Measurements from ENCODE around the gene CCDC28B. TPM values are rescaled to one million over a fixed set of nuclear protein-coding genes. Genes with fewer than 3 reads are reported as not detected.

The CCDC28B gene
- total and polyA plus RNA-seq, 2 donors (not counting 1 experiment from before 2014, with no cell fraction given), result 10.1 to 12.4 TPM

DNA sequence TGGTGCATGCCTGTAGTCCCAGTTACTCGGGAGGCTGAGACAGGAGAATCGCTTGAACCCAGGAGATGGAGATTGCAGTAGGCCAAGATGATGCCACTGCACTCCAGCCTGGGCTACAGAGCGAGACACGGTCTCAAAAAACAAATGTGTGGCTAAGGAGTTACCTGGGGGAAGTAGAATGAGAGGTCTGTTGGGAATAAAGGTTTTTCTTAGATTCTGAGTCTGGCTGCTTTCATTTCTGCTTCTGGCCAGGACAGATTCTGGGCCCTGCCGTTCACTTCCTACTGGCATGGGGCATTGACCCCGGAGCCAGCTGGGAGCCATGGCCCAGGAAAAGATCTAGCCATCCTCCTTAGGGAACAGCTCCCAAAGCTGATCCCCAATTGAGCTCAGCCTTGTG lies 8.1 kb downstream of the CCDC28B start:
- Histone ChIP-seq H3K79me2 (ENCODE audit: control insufficient read depth, insufficient read depth, low read length) (no peaks in the 10 kb centered on the region), H4K20me1 (ENCODE audit: control insufficient read depth, extremely low read depth, insufficient read depth, low read length) (no peaks in the 10 kb centered on the region), H3K9ac (ENCODE audit: insufficient read depth, low read length) (no peak overlapping the region), H3K9me3 (ENCODE audit: control insufficient read depth, insufficient read depth, low read depth, low read length) (no peaks in the 10 kb centered on the region), H3K4me3 (replicated peaks in 1 of 4; ENCODE audit: control extremely low read depth in 1 of 4, insufficient read depth in 1 of 4, low read depth in 3 of 4, low read length in 4 of 4) (no peak overlapping the region), H2AFZ (ENCODE audit: low read length) (no peak overlapping the region), H3K27ac (ENCODE audit: insufficient read depth, low read length) (no peak overlapping the region), H3K4me1 (ENCODE audit: control insufficient read depth, extremely low read depth, insufficient read depth, low read length) (peaks cover 3% of the 10 kb centered on the region), H3K27me3 (ENCODE audit: control insufficient read depth, insufficient read depth, low read length) (no peaks in the 10 kb centered on the region), H3K36me3 (ENCODE audit: control insufficient read depth, insufficient read depth, low read length) (no peaks in the 10 kb centered on the region), H3K4me2 (ENCODE audit: extremely low read depth, insufficient read depth, low read length) (no peak overlapping the region)
- DNase-seq (ENCODE audit: low read depth in 2 of 2), result no peak
- TF ChIP-seq EZH2 (IDR thresholded peaks at IDR 0.05; ENCODE audit: low read length, missing control alignments), result no peak
- TF ChIP-seq, protein P1, sequence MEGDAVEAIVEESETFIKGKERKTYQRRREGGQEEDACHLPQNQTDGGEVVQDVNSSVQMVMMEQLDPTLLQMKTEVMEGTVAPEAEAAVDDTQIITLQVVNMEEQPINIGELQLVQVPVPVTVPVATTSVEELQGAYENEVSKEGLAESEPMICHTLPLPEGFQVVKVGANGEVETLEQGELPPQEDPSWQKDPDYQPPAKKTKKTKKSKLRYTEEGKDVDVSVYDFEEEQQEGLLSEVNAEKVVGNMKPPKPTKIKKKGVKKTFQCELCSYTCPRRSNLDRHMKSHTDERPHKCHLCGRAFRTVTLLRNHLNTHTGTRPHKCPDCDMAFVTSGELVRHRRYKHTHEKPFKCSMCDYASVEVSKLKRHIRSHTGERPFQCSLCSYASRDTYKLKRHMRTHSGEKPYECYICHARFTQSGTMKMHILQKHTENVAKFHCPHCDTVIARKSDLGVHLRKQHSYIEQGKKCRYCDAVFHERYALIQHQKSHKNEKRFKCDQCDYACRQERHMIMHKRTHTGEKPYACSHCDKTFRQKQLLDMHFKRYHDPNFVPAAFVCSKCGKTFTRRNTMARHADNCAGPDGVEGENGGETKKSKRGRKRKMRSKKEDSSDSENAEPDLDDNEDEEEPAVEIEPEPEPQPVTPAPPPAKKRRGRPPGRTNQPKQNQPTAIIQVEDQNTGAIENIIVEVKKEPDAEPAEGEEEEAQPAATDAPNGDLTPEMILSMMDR (conservative IDR thresholded peaks at IDR 0.05 in 1 of 2, IDR thresholded peaks at IDR 0.05 in 1 of 2; ENCODE audit: low read depth in 1 of 2, low read length in 2 of 2), result no peak

DNA sequence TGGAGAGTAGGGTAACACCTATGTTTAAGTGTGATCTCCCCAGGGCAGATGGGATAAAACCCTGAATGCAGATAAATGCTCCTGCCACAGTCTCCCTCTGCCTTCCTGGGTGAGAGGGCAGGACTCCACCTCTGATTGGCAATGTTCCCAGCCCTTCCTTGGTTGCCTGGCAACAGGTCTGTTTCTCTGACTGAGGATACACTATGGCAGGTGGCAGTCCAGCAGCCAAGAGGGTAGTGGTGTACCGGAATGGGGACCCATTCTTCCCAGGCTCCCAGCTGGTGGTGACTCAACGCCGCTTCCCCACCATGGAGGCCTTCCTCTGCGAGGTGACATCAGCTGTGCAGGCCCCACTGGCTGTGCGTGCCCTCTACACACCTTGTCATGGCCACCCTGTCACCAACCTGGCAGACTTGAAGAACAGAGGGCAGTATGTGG lies 8.5 kb downstream of the CCDC28B start, which contains the start of gene DCDC2B:
TSS of gene DCDC2B (plus strand) at position 199 of the 438 bp plus-strand sequence. CDS start at position 204, 5 bp downstream.
- Histone ChIP-seq H3K9me3 (ENCODE audit: control insufficient read depth, insufficient read depth, low read depth, low read length) (no peaks in the 10 kb centered on the region), H3K4me3 (replicated peaks in 1 of 4; ENCODE audit: control extremely low read depth in 1 of 4, insufficient read depth in 1 of 4, low read depth in 3 of 4, low read length in 4 of 4) (no peak within 1 kb of the TSS), H4K20me1 (ENCODE audit: control insufficient read depth, extremely low read depth, insufficient read depth, low read length) (no peaks in the 10 kb centered on the region), H3K4me2 (ENCODE audit: extremely low read depth, insufficient read depth, low read length) (no peak within 1 kb of the TSS), H3K27me3 (ENCODE audit: control insufficient read depth, insufficient read depth, low read length) (no peaks in the 10 kb centered on the region), H3K4me1 (ENCODE audit: control insufficient read depth, extremely low read depth, insufficient read depth, low read length) (peaks cover 3% of the 10 kb centered on the region), H3K79me2 (ENCODE audit: control insufficient read depth, insufficient read depth, low read length) (no peaks in the 10 kb centered on the region), H3K27ac (ENCODE audit: insufficient read depth, low read length) (no peak within 1 kb of the TSS), H3K36me3 (ENCODE audit: control insufficient read depth, insufficient read depth, low read length) (no peaks in the 10 kb centered on the region), H3K9ac (ENCODE audit: insufficient read depth, low read length) (no peak within 1 kb of the TSS), H2AFZ (ENCODE audit: low read length) (no peak within 1 kb of the TSS)
- no peak for TF ChIP-seq EZH2 (IDR thresholded peaks at IDR 0.05; ENCODE audit: low read length, missing control alignments)
- TF ChIP-seq, protein P1 (conservative IDR thresholded peaks at IDR 0.05 in 1 of 2, IDR thresholded peaks at IDR 0.05 in 1 of 2; ENCODE audit: low read depth in 1 of 2, low read length in 2 of 2), result no peak
- DNase-seq (ENCODE audit: low read depth in 2 of 2), result peak; percentile 31 to 55

DNA sequence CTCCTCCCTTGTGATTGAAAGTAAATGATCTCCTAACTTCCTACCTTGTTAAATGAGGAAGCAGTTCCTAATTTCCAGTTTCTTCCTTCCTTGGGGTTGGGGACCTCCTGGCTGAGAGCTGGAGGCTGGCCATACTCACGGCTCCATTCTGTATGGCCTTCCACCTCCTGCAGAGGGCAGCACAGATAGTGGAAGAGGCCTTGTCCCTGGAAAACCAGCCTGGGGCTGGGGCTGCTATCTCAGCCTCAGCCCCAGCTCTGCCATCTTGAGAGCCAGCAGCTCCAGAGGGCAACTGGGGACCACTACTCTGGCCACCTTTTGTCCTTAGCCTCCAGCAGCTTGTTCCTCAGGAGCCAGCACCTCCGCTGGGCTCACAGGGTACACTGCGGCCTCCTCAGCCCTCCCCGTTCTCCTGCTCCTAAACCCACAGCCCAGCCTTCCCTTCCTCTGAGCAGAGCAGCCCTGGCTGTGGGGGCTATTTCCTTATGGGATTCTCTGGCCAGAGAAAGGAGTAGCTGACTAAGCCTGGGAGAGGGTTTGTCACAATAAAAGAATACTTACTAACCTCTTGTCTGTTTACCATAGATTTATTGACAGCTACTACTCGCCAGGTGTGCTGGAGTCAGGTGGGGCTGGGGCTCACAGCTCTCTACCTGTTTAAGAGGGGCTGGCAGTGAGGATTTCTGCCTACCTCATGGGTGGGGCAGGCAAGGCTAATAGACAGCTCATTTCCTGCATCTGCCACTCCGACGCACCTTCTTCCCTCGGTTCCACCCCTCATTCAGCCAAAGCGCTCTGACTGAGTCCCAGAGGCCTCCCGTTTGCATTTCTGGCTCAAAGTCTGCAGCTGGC lies 15.5 kb downstream of the CCDC28B start:
- Histone ChIP-seq H3K9me3 (ENCODE audit: control insufficient read depth, insufficient read depth, low read depth, low read length) (no peaks in the 10 kb centered on the region), H3K9ac (ENCODE audit: insufficient read depth, low read length) (no peak overlapping the region), H4K20me1 (ENCODE audit: control insufficient read depth, extremely low read depth, insufficient read depth, low read length) (no peaks in the 10 kb centered on the region), H2AFZ (ENCODE audit: low read length) (no peak overlapping the region), H3K4me1 (ENCODE audit: control insufficient read depth, extremely low read depth, insufficient read depth, low read length) (peaks cover 7% of the 10 kb centered on the region), H3K4me2 (ENCODE audit: extremely low read depth, insufficient read depth, low read length) (no peak overlapping the region), H3K4me3 (replicated peaks in 1 of 4; ENCODE audit: control extremely low read depth in 1 of 4, insufficient read depth in 1 of 4, low read depth in 3 of 4, low read length in 4 of 4) (no peak overlapping the region), H3K27ac (ENCODE audit: insufficient read depth, low read length) (no peak overlapping the region), H3K27me3 (ENCODE audit: control insufficient read depth, insufficient read depth, low read length) (no peaks in the 10 kb centered on the region), H3K36me3 (ENCODE audit: control insufficient read depth, insufficient read depth, low read length) (peaks cover 16% of the 10 kb centered on the region), H3K79me2 (ENCODE audit: control insufficient read depth, insufficient read depth, low read length) (peaks cover 3% of the 10 kb centered on the region)
- TF ChIP-seq EZH2 (IDR thresholded peaks at IDR 0.05; ENCODE audit: low read length, missing control alignments), result no peak
- TF ChIP-seq, protein P1 (conservative IDR thresholded peaks at IDR 0.05 in 1 of 2, IDR thresholded peaks at IDR 0.05 in 1 of 2; ENCODE audit: low read depth in 1 of 2, low read length in 2 of 2), result peak; percentile 75 to 84
- DNase-seq (ENCODE audit: low read depth in 2 of 2), result peak; percentile 47 to 65
